AG04449 (cell line): Measurements from ENCODE around the gene SSH3.

Source experiments
- CTCF ChIA-PET: fragments of 350-600 bp; formaldehyde crosslinking; extraction: SDS; loops from one replicate; lab custom pipeline; 2021; ENCODE audit warnings: antibody characterized with exemption; lab: Yijun Ruan, JAX
- POLR2A ChIA-PET: fragments of 400-600, 350-600 bp; formaldehyde crosslinking; extraction: SDS; loops from one replicate; lab custom pipeline; 2020; ENCODE audit warnings: antibody characterized with exemption, inconsistent platforms; lab: Yijun Ruan, JAX
- DNase-seq: peaks from one replicate; pipeline ENCODE4 v3.0.0-alpha.2; 2010; ENCODE audit warnings: low read depth, low spot score
- H3K4me3 ChIP-seq: 2 replicates; pipeline ENCODE4 v1.5.1; 2011; ENCODE audit warnings: low read depth, mild to moderate bottlenecking, control low read depth, low read length
- TF ChIP-seq, protein P1 (sequence below): IDR thresholded peaks from one replicate; pipeline ENCODE4 v1.5.1; 2011; ENCODE audit warnings: mild to moderate bottlenecking, moderate library complexity, low read length, control low read depth, inconsistent platforms; ENCODE audit not compliant: insufficient read depth; ENCODE audit errors: missing control alignments

Gene SSH3

DNA sequence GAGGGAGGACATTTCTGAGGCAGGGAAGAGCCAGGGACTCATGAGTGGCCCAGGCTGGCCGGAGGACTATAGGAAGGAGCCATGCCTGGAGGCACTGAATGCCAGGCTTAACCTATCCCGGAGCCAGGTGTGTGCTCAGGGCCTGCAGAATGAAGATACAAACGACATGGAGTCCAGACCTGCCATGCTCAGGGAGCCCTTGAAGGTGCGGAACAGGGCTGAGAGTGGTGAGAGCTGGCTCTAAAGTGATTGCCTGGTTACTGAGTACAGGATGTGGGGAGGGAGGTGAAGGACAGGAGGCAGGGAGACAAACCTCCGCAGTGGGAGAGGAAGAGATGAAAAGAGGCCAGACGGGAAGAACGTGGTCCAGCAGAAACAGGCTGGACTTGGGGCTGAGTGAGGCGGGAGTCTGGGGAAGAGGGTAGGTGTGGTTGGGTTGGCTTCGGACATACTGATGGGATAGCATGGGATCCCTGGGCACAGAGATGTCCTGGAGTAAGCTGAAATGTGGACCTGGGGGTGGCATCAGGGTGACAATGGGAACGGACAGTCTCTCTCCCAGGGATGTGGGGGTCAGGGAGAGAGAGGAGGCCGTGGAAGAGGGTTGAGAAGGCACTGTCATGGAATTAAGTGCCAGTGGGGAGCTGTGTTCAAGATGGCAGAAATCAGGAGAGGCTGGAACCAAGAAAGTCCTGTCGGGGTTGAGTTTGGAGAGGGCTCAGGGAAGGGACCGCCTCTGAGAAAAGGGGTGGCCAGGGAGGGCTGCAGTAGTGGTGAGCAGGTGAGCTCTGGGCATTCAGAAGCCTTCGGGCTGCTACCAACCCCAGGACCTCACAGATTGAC lies 15.8 kb upstream of the SSH3 start:
- DNase-seq = no peak
- CTCF ChIA-PET = interaction anchor here (1.2 to 3.5 kb wide), 6 partner anchors 10 to 206 kb away, joined by 3 to 34 read pairs (median 8); no protein-coding TSS in a partner anchor
- POLR2A ChIA-PET = interaction anchor here (0.6 to 2.7 kb wide), 5 partner anchors 10 to 48 kb away, joined by 3 to 18 read pairs (median 3); partner anchors contain the start of gene SSH3
- peak overlapping the region; percentile 77 for H3K4me3 ChIP-seq
- TF ChIP-seq, protein P1, sequence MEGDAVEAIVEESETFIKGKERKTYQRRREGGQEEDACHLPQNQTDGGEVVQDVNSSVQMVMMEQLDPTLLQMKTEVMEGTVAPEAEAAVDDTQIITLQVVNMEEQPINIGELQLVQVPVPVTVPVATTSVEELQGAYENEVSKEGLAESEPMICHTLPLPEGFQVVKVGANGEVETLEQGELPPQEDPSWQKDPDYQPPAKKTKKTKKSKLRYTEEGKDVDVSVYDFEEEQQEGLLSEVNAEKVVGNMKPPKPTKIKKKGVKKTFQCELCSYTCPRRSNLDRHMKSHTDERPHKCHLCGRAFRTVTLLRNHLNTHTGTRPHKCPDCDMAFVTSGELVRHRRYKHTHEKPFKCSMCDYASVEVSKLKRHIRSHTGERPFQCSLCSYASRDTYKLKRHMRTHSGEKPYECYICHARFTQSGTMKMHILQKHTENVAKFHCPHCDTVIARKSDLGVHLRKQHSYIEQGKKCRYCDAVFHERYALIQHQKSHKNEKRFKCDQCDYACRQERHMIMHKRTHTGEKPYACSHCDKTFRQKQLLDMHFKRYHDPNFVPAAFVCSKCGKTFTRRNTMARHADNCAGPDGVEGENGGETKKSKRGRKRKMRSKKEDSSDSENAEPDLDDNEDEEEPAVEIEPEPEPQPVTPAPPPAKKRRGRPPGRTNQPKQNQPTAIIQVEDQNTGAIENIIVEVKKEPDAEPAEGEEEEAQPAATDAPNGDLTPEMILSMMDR = no peak

DNA sequence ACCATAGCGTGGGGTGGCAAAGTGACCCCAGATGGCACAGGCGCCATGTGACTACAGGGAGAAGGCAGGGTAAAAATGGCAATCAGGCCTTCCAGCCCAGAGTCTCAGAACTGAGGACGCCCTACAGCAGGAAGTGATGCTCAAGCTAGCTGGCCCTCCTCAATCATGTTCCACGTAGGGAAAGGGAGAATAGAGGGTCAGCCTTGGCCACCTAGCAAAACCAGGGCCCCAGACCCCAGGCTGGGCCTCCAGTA lies 15.2 kb upstream of the SSH3 start:
- ChIA-PET POLR2A (interaction anchor here (0.6 to 2.7 kb wide), 5 partner anchors 10 to 48 kb away, joined by 3 to 18 read pairs (median 3); partner anchors contain the start of gene SSH3), CTCF (interaction anchor here (1.2 to 3.5 kb wide), 6 partner anchors 10 to 207 kb away, joined by 3 to 34 read pairs (median 8); no protein-coding TSS in a partner anchor)
- peak overlapping the region; percentile 77 for H3K4me3 ChIP-seq
- DNase-seq = no peak
- TF ChIP-seq, protein P1 = no peak

DNA sequence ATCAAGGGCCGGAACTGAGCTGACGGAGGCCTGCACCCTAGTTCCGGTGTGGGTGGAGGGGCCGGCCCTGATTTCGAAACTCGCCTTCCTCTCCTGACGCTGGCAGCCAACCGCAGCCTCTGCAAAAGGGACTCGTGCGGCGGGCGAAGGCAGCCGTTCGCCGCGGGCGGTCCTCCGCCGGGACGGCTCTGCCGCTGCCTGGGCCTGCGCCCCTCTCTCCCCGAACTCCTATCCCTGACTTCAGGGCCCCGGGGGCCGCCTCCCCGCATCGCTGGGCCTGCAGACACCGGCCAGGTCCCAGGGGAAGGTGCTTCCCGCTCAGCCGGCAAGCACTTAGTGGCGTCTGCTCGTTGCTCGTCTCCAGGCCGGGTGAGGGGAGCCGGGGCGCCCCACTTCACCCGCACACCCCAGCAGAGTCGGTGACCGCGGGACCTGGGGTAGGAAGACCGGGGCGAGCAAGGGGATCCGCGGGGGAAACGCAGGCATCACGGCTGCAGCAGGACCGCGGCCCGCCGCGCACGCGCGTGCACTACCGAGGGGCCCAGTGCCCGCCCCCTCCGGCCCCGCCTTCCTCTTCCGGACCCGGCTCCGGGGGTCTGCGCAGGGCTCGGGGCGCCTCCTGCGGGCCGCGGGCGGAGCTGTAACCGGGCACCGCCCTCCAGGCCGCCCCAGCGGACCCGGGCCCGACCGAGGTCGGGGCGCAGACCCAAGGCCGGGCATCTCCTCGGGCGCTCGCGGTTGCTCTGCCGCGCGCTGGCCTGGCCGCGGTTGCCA lies 14.7 kb upstream of the SSH3 start:
- TF ChIP-seq, protein P1 = peak; percentile 55
- H3K4me3 ChIP-seq = peak overlapping the region; percentile 77
- CTCF ChIA-PET = interaction anchor here (0.6 to 3.5 kb wide), 11 partner anchors 11 to 207 kb away, joined by 3 to 34 read pairs (median 6); no protein-coding TSS in a partner anchor
- POLR2A ChIA-PET = interaction anchor here (0.6 to 2.7 kb wide), 7 partner anchors 10 to 49 kb away, joined by 3 to 18 read pairs (median 3); partner anchors contain the start of gene SSH3
- DNase-seq = peak; percentile 59

- peak within 1 kb of the TSS; percentile 83 for H3K4me3 ChIP-seq
- ChIA-PET CTCF (interaction anchor here (0.6 to 3.5 kb wide), 8 partner anchors 10 to 92 kb away, joined by 3 to 34 read pairs (median 6); no protein-coding TSS in a partner anchor), POLR2A (interaction anchor here (0.8 to 2.7 kb wide), 3 partner anchors 11 to 43 kb away, joined by 3 to 18 read pairs (median 4); partner anchors contain the start of gene SSH3)
- no peak for DNase-seq
- TF ChIP-seq, protein P1 = no peak
Observed at GRCh38 chr11:67289226-67289650, 14.1 kb upstream of the SSH3 start, which contains the start of gene ANKRD13D. ANKRD13D (plus strand) TSS chr11:67289303; CDS start chr11:67289461, 158 bp downstream.

DNA sequence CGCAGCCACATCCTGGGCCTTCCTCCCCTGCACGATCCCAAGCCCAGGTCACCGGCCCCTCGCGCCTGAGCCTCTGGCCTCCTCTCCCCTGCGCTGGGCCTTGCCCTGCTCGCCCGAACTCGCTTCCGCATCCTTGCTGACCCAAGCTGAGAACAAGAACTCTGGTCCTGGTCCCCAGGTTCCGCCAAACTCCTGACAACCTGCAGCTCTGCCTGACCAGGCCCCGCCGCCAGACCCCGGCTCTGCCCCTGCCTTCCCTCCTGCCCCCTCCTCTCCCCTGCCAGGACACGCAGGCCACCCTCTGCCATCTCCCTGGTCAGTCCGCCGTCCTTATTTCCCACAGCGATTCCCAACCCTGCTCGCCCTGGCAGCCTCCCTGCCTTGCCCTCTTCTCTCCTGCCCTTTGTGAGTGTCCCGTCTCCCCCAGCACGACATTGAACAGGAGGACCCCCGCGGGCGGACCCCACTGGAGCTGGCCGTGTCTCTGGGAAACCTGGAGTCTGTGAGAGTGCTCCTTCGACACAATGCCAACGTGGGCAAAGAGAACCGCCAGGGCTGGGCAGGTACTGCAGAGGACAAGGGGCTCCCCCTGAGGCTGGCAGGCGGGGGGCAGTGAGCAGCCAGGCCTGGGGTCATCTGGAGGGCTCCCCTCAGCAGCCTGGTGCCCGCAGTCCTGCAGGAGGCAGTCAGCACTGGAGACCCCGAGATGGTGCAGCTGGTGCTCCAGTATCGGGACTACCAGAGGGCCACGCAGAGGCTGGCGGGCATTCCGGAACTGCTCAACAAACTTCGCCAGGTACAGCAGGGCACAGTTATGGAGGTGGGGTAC lies 13.5 kb upstream of the SSH3 start:
- H3K4me3 ChIP-seq = peak overlapping the region; percentile 83
- TF ChIP-seq, protein P1 = no peak
- ChIA-PET CTCF (interaction anchor here (0.6 to 3.5 kb wide), 9 partner anchors 10 to 92 kb away, joined by 3 to 34 read pairs (median 5); no protein-coding TSS in a partner anchor), POLR2A (interaction anchor here (0.6 to 1.0 kb wide), 3 partner anchors 13 to 90 kb away, joined by 3 to 4 read pairs (median 3); partner anchors contain the start of gene SSH3)
- DNase-seq = no peak
